GM19397 (cell line): ENCODE measurements around the gene SRP72.
"Not testable (repeated sequence)": the region's sequence is repeated elsewhere in the genome, so short reads cannot be mapped to it uniquely, and the experiment has no call there.

Source experiments
- ATAC-seq: cut with Tn5 transposase; IDR thresholded peaks from one replicate; pipeline ENCODE4 v1.9.1; 2021; ENCODE audit warnings: mild to moderate bottlenecking, moderate library complexity; ENCODE audit not compliant: unreplicated experiment

SRP72 gene

GRCh38 chr4:56467284-56468096 is at the start of gene SRP72:
TSS of gene SRP72 (plus strand) at chr4:56467617. CDS start at chr4:56467636, 19 bp downstream.
- ATAC-seq = peak; percentile 95

GRCh38 chr4:56424176-56424575 is 43.2 kb upstream of the SRP72 start:
- ATAC-seq = no peak

DNA sequence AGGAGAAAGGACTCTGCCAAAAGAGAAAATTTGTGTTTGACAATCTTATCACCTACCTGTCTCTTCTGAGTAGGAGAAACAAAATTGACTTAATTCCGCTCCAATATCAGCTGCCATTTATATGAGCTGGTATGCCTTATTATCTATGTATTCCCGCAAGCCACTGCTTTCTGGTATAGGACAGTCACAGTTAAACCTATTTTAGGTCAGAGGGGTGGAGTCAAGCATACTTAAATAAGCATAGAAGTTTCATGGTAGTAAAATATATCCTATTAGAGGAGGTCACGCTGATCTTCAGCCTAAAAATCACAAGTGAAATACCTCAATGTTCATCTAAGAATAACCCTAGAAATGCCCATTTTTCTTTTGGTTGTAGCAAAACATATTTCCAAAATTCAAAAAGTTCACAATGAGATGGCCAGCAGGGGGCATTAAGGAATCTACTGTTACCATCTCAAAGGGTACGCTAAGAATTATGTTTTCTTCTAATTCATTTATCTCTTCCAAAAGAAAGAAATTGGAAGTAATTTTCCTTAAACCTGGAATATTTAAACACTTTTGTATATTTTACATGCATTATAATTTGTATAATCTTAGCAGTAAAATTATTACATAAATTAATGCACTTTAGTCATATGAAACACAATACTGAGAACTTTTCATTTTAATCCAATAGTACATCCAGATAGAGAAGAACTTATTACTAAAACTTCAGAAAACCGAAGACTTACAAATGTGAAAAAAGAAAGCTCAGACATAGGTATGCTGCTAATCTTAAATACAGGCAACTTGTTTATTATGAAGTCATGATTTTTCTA is 42.5 kb upstream of the SRP72 start:
- no peak for ATAC-seq

GRCh38 chr4:56425518-56425917 is 41.9 kb upstream of the SRP72 start:
- ATAC-seq = no peak

DNA sequence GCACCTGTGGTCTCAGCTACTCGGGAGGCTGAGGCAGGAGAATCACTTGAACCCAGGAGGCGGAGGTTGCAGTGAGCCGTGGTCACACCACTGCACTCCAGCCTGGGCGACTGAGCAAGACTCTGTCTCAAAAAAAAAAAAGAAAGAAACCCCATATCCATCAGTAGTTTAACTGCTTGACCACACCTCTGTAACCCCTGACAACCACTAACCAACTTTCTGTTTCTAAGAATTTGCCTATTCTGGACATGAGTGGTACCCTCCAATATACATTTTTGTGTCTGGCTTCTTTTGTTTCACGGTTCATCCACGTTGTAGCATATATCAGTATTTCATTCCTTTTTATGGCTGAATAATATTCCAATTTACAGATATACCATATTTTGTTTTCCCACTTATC is 41.1 kb upstream of the SRP72 start:
- peak; percentile 81 for ATAC-seq

DNA sequence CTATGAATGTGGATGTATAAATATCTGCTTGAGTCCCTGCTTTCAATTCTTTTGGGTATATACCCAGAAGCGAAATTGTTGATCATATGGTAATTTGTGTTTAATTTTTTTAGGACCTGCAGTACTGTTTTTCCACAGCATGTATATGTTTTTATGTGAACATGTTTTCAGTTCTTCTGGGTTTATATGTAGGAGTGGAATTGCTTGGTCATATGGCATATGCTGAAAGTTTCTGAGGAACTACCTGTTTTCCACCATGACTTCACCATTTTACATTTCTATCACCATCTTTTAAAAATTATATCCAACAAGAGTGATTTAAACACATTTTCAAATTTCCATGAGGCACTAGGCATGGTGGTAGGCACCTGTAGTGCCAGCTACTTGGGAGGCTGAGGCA is 40.2 kb upstream of the SRP72 start:
- no peak for ATAC-seq

DNA sequence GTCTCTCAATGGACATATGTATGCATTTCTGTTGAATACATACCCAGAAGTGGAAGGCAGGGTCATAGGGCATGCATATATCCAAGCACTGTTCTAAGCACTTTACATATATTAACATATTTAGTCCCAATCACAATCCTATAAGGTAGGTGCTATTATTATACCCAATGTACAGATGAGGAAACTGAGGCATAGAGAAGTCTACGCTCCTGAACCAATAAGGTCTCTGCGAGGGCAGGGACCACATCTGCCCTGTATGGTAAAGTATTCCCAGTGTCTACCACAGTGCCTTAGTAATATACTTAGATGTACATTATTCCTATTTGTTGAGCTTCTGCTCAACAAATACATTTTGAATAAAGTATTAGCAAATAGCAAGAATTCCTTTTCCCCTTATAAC is 37.2 kb upstream of the SRP72 start:
- no peak for ATAC-seq

DNA sequence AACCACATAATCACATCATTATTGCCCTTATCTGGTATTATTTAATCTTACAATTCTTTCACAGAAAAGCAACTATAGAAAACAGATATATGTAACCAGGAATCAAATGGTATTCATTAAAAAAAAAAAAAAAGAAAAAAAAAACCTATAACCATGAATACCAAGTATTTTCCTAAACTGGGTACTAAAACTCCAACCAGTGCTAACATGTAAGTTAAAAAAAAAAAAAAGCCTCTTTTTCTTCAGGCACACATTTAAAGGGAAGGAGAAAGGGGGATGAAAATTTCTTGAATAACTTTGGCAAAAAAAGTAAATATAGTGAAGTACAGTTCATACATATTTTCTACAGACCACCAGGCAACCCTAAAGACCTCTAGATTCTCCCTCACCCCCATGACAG is 34.1 kb upstream of the SRP72 start:
- ATAC-seq = no peak

DNA sequence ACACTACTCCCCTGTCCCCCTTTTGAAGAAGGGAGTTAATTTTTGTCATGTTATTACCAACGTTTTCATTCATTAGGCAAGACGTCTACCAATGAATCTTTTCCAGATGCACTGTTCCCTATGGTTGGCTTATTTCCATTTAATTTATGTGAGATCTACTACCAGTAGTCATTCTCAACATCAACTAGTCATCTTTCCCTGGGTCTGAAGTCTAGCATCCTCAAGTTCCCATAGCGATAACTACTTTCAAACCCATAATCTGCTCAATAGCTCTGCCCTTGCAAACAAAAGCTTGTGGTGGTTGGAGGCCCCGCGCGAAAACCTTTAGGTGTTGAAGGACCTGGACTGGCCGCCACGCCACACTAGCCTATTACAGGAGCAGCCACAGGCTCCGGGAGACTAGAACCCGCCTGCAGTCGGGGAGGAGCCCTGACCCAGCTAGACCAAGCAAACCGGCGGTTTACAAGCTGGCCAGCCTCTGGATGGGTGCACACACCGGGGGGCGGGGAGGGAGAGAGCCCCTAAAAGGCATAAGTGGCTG is 32.7 kb upstream of the SRP72 start:
- peak; percentile 7 for ATAC-seq

- peak; percentile 76 for ATAC-seq
Observed at GRCh38 chr4:56435140-56435926, 32.1 kb upstream of the SRP72 start, which contains the start of gene PPAT. TSS of gene PPAT (minus strand) at chr4:56435615. CDS start at chr4:56435477, 138 bp downstream.

DNA sequence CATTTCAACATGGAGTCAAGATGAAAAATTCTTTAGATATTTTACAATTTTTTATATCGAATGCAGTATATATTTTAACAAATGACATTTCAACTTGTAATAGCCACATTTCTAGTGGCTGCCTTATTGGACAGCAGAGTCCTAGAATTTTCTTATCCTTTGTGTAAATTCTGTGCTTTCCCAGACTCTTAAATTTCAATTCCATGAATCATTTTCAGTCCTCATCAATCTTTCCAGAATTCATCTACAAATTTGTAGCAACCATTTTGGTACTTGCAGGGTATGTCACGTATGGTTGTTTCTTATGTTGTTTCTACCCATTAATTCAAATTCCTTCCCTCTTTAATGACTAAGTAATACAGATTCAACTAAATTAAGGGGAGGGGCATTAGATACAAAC is 28.7 kb upstream of the SRP72 start:
- no peak for ATAC-seq

- no peak for ATAC-seq
Observed at GRCh38 chr4:56440983-56441382, 26.4 kb upstream of the SRP72 start.

GRCh38 chr4:56444719-56445118 is 22.7 kb upstream of the SRP72 start:
- no peak for ATAC-seq

GRCh38 chr4:56445699-56446098 is 21.7 kb upstream of the SRP72 start:
- no peak for ATAC-seq

GRCh38 chr4:56448301-56448700 is 19.1 kb upstream of the SRP72 start:
- no peak for ATAC-seq

DNA sequence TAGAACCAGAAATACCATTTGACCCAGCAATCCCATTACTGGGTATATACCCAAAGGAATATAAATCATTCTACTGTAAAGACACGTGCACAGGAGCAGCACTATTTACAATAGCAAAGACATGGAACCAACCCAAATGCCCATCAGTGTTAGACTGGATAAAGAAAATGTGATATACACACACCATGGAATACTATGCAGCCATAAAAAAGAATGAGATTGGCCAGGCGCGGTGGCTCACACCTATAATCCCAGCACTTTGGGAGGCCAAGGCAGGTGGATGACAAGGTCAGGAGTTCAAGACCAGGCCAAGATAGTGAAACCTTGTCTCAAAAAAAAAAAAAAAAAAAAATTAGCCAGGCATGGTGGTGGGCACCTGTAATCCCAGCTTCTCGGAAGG is 17.9 kb upstream of the SRP72 start:
- not testable (repeated sequence) for ATAC-seq

- no peak for ATAC-seq
Observed at GRCh38 chr4:56450342-56450741, 17.1 kb upstream of the SRP72 start.

- no peak for ATAC-seq
Observed at GRCh38 chr4:56460085-56460484, 7.3 kb upstream of the SRP72 start.

DNA sequence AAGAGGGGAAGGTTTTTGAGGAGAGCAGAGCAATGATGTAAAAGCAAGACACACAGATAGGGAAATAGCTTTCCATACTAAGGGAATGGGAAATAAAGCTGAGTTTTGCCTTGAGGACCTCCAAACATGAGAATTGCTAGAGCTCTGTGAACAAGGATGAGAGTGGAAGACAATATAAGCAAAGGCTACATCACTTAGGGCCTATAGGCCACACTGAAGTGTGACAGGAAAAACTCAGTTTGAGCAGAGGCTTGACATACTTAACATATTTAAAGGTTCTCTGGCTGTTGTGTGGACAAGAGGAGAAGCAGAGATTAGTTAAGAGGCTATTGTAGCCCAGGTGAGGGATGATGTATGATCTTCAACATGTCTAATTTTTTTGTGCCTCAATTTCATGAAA is 5.3 kb upstream of the SRP72 start:
- ATAC-seq = no peak

- ATAC-seq = no peak
Observed at GRCh38 chr4:56463711-56464110, 3.7 kb upstream of the SRP72 start.

DNA sequence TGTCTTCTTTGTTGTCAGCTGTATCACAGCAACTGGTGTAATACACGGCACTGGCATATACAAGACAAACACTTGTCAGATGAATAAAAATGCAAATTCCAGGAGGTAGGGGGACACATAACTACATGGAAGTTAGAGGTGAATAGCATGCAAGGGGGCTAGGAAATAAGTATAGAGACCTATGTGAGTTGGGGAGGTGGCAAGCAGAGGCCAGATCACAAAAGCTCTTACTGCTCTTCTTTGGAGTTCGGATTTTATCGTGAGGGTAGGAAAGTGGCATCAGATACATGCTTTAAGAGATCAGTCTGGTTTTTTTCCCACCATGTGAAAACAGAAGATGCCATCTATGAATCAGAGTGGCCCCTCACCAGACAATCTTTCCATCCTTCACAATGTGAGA is 2.8 kb upstream of the SRP72 start:
- no peak for ATAC-seq
